Measurements from ENCODE around the gene CLECL1.

CLECL1 gene

DNA sequence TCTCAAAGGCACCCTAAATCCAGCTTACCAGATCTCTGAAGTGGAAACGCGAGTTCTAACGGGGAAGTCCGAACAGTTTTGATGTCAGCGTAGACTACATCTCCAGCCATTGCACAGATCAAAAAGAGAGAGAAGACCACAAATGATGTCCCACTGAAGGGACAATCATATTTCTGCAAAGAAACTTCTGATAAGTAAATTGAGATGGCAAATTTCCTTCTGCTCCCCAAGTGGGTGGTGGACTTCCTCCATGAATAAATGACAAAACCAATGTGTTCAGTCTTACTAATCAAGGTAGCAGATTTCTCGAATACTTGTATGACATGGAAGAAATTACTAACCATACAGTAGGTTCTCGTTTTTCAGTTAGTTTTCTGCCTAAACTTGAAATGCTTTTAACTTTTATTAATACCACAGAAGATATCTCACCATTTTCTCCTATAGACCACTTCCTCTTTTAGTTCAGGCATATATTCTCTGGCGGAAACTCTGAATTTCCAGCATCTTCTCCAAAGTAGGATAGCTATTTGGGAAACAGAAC, at the start of gene CLECL1:
TSS of gene CLECL1 (minus strand) at position 177 of the 541 bp plus-strand sequence.
- DNase-seq: no peak

DNA sequence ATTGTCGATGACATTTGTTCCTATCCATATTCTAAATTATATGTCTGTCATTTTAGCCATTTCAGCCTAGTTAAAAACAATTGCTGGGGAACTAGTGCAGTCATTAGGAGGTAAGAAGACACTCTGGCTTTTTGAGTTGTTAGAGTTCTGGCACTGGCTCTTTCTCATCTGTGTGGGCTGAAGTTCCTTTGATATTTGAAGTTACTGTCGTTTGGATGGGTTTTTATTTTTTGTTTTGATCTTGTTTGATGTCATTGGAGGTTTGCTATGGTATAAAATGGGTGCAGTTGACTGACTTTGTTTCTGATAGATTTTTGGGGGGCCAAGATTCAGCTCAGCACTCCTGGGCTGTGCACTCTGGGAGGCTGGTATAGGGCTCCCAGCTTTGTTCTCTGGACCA, 48.5 kb upstream of the CLECL1 start:
- DNase-seq: no peak

GRCh38 chr12:9779209-9779608, 46.3 kb upstream of the CLECL1 start:
- no peak for DNase-seq

GRCh38 chr12:9776781-9777180, 43.9 kb upstream of the CLECL1 start:
- DNase-seq: no peak

GRCh38 chr12:9773216-9773877, 40.5 kb upstream of the CLECL1 start:
- no peak for DNase-seq

DNA sequence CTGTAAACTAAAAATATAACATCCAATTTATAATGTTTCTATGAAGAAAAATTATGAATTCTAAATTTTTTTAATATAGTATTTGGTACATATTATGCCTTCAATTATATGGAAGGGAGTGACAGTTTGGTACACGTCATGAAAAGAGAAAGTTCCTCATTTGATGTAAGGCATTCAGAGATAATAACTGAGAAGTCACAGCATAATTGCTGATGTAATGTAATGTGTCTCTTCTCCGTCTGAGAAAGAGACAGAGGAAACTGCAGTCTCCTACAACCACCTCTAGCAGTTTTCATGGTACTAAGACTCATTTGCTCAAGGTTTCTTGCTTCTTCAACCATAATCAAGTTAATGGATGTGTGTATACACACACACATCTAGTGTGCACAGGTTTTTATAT, 30.1 kb upstream of the CLECL1 start:
- no peak for DNase-seq

DNA sequence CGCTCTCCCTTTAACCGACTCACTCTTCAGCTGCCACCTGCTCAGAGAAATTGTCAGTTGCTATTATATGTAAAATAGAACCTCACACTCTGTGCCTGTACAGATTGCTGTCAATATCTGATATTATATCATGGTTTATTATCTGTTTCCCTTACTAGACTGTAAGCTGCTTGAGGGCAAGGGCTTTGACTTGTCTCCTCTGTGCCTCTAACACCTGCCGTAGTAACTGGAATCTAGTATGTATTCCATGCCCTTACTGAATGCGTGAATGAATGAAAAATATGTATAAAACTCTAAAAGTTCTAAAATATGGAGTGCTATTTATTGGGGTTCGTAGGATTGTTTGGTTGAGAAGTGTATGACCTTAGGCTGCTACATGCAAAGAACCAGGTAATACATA, 29.5 kb upstream of the CLECL1 start:
- no peak for DNase-seq

DNA sequence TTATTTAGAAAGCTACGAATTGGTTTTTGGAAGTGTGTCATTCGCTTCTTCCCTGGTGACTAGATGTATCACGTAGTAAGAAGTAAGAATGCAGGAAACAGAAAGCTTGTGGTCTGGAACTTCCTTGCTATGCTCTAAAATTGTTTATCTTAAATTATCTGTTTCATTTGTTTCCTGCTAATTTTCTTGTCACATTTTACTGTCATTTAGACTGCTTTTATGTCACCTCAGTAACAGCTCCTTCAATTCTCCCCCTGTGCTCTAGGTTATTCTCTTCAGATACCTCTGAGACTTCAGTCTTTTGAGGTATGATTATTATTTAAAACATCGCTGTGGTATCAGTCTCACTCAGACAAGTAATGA, 28.5 kb upstream of the CLECL1 start:
- no peak for DNase-seq

GRCh38 chr12:9760699-9761418, 28.0 kb upstream of the CLECL1 start, which contains the start of gene CD69:
Gene CD69 (minus strand): TSS chr12:9760901. CDS start chr12:9760820, 81 bp downstream.
- no peak for DNase-seq

- no peak for DNase-seq
These were observed 27.2 kb upstream of the CLECL1 start for GRCh38 chr12:9760120-9760519.

- DNase-seq: no peak
These were observed 26.8 kb upstream of the CLECL1 start for GRCh38 chr12:9759694-9760093.

GRCh38 chr12:9758119-9758518, 25.2 kb upstream of the CLECL1 start:
- DNase-seq: no peak

DNA sequence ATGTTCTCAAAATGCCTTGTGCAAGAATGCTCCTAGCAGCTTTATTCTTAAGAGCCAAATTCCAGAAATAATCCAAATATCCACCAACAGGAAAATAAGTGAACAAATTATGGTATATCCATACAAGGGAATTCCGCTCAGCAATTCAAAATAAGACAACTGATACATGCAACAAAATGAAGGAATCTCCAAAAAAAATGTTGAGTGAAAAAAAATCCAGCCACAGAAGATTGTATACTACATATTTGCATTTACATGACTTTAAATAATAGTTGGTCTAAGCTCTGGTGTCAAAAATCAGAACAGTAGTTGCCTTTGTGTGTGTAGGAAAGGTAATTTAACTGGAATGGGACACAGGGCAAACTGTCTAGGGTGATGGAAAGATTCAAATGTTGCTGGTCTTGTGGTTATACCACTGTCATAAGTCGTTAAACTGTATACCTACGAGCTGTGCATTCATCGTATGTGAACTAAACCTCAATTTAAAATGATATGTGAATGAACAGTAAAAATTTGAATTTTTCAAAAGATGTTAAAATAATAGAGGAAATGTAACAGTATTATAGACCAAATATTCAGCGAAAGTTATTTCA, 24.6 kb upstream of the CLECL1 start:
- DNase-seq: no peak

DNA sequence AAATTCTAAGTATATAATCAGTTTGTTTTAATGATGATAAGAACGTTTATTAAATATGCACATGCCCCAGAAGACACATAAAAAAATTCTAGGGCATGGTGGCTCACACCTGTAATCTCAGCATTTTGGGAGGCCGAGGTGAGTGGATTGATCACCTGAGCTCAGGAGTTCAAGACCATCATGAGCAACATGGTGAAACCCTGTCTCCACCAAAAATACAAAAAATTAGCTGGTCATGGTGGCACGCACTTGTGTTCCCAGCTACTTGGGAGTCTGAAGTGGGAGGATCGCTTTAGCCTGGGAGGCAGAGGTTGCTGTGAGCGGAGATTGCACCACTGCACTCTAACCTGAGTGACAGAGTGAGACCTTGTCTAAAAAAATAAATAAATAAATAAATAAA, 23.8 kb upstream of the CLECL1 start:
- DNase-seq: no peak

- DNase-seq: no peak
These were observed 23.3 kb upstream of the CLECL1 start for GRCh38 chr12:9756170-9756569.

DNA sequence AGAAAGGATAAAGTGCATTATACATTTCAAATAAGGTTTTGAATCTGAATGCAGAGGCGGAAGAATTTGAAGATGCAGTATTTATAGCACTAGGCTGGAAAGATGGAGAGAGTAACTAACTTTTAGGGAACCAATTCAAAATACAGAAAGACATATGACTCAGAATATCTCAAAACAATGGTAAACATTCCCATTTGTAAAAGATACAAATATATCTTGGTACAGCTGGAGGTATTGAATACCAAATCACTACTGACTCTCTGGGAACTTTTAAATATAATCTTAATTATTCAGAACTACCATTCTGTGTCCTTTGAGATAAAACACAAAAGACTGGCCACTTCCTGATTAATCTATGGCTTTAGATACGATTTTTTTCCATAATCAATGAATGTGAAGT, 22.7 kb upstream of the CLECL1 start:
- DNase-seq: no peak

DNA sequence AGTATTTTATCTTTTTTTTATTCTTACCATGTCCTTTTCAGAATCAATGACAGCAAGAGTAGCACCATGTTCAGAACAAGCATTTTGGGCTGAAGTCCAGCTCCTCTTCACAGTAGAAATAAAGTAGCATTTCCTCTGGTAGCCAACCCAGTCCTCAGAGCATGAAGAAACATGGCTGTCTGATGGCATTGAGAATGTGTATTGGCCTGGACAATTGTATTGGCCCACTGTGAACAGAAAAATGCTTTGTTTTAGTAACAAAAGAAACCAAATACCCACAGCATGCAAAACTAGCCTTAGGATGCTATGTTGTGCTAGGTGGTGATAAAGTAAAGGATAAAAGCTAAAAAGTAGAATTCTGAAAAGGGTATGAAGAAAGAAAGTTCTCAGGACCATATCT, 22.1 kb upstream of the CLECL1 start:
- no peak for DNase-seq

DNA sequence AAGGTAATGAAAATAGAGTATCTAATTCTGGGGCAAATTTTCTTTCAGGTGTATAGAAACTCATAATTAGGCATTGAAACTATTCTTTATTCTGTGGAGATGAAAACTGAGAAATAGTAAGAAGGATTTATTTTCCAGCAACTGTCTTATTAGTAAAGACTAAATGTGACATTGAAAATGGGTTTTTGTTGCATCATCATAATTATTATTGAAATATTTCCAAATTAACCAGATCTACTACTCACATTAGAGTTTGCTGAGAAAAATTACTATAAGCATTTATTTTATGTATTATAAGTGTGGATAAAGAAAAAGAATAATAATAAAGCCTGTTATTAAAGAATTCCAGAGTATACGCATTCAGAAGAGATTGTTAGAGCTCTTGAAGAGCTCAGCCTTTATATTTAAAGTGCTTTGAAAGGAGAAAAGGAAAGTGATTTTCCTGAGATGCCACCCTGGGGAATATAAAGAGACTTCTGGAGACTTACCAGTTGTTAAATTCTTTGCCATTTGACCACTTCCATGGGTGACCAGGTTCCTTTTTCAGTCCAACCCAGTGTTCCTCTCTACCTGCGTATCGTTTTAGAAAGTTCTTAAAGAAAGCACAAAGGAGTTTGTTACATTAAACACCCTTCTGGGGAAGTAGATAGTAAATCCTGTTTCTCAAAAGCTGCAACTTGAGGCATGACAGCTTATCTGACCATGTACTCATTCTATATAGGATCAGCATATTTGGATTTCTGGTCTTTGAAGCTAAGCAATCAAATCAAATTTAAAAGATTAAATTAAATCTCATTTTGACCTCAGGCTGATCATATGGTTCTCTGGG, 21.4 kb upstream of the CLECL1 start:
- DNase-seq: no peak

GRCh38 chr12:9753498-9753897, 20.6 kb upstream of the CLECL1 start:
- no peak for DNase-seq

DNA sequence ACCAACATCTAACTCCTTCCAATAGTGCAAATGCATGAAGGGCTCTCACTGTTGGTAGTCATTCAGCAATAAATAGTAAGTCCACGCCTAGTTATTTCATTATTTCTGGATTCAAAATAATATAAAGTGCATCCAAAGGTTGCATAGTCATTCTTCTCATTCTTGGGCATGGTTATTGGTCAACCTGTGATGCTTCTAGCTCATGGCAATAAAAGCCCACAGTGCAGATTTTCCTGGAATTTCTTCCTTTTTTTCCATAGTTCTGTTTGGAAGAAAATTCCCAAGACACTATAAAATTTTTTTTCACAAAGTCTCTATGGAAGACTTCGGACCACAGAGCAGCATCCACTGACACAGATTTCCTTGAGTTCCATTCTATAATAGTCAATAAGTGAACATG, 20.2 kb upstream of the CLECL1 start:
- DNase-seq: no peak

DNA sequence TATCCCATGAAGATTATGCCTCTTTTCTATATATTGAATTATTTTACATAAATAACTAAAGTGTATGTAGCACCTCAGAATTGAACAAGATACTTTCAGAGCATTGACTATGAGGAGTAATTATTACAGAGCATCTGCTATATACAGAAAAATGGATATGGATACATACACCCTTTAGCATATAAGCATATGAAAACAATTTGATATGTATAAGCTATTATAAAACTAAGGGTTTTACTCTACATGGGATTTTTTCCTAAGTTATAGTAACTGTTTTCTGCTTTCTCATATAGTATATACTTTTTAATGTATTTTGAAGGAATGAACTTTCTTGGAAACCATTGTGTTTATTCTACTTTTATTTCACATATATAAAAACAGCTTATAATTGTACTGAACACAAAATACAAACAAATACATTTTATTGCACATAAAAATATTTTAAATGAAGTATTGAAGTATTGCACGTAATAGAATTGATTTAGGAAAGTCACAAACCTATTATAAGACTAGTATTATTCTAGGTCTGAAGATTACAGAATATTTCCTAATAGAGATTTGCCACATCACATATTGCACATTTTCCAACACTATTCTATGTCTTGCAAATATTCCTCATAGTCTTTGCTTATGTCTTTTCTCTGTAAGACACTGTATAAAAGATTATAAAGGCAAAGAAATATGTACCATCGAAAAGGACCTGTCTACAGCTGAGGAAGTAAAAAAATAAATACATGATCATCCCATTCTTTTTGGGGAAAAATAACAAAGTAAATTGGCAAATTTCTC, 19.4 kb upstream of the CLECL1 start:
- DNase-seq: no peak
